ENCODE data around the gene ACSS1. TPM values are rescaled to one million over a fixed set of nuclear protein-coding genes. Genes with fewer than 3 reads are reported as not detected.

Gene ACSS1
- total and polyA plus RNA-seq, 2 donors from 2014 or later: 30.6 to 72.3 TPM

DNA sequence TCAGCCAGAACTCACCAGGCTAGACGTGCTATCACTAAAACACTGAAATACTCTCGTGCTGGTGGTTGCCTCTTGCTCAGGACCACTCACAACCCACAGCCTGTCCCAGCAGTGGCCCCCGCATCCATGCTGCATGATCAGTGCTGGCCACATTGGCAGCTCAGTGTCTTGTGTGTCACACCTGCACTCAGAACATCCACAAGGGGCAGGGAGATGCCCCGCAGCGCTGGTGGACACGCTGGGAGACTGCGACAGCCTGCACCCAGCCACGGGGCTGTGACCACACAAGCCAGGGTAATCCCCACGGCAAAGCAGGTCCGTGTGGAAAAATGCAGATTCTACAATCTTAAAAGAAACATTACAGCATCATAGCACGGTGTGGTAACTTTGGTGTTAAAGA is 41.5 kb downstream of the ACSS1 start:
- no peak overlapping the region for H3K9ac ChIP-seq (ENCODE audit: low read length in 3 of 3)
- no peak overlapping the region for H3K27ac ChIP-seq (ENCODE audit: low read depth in 2 of 2, low read length in 2 of 2)
- H3K4me1 ChIP-seq (ENCODE audit: control insufficient read depth in 2 of 3, insufficient read depth in 2 of 3, low read depth in 1 of 3, low read length in 3 of 3): peaks cover 0 to 6% (median 6%) of the 10 kb centered on the region in 3 donors
- no peak for FAIRE-seq
- peaks cover 0 to 86% (median 39%) of the 10 kb centered on the region in 3 donors for H3K36me3 ChIP-seq (ENCODE audit: control insufficient read depth in 2 of 3, insufficient read depth in 3 of 3, low read length in 3 of 3)
- TF ChIP-seq, protein P1, sequence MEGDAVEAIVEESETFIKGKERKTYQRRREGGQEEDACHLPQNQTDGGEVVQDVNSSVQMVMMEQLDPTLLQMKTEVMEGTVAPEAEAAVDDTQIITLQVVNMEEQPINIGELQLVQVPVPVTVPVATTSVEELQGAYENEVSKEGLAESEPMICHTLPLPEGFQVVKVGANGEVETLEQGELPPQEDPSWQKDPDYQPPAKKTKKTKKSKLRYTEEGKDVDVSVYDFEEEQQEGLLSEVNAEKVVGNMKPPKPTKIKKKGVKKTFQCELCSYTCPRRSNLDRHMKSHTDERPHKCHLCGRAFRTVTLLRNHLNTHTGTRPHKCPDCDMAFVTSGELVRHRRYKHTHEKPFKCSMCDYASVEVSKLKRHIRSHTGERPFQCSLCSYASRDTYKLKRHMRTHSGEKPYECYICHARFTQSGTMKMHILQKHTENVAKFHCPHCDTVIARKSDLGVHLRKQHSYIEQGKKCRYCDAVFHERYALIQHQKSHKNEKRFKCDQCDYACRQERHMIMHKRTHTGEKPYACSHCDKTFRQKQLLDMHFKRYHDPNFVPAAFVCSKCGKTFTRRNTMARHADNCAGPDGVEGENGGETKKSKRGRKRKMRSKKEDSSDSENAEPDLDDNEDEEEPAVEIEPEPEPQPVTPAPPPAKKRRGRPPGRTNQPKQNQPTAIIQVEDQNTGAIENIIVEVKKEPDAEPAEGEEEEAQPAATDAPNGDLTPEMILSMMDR (IDR thresholded peaks at IDR 0.05; ENCODE audit: borderline replicate concordance, extremely low read depth, insufficient read depth): no peak
- no peaks in the 10 kb centered on the region for H3K9me3 ChIP-seq (ENCODE audit: control insufficient read depth in 2 of 3, insufficient read depth in 1 of 3, low read length in 3 of 3)
- peak in 2 of 5 donors; percentile 20 to 41 for DNase-seq
- no peak overlapping the region for H3K4me3 ChIP-seq (ENCODE audit: low read length in 3 of 3)
- intact Hi-C loops (cut with DNase I): no loop called here
- no peaks in the 10 kb centered on the region for H3K27me3 ChIP-seq (ENCODE audit: control insufficient read depth, insufficient read depth, low read length)

DNA sequence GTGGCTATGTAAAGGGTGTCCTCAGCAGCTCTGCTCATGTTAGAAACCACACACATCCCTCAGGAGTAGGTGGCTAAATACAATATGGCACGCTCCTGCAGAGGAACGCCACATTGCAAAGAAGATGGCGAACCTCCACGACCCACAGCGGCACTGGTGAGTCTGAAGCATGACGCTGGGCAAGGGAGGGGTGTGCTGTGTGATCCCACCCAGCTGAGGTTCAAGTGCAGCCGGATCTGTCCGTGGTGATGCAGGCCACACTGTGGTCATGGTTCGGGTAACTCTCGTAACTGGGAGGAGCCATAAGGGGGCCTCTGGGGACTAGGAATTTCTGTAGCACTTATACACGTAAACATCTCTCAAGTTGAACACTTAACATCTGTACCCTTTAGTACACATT is 42.0 kb downstream of the ACSS1 start:
- TF ChIP-seq, protein P1 (IDR thresholded peaks at IDR 0.05; ENCODE audit: borderline replicate concordance, extremely low read depth, insufficient read depth): no peak
- intact Hi-C loops (cut with DNase I): no loop called here
- no peak for FAIRE-seq
- H3K4me1 ChIP-seq (ENCODE audit: control insufficient read depth in 2 of 3, insufficient read depth in 2 of 3, low read depth in 1 of 3, low read length in 3 of 3): peaks cover 0 to 6% (median 3%) of the 10 kb centered on the region in 3 donors
- peak in 4 of 5 donors; percentile 12 to 47 (median 30) for DNase-seq
- H3K9me3 ChIP-seq (ENCODE audit: control insufficient read depth in 2 of 3, insufficient read depth in 1 of 3, low read length in 3 of 3): no peaks in the 10 kb centered on the region
- no peak overlapping the region for H3K4me3 ChIP-seq (ENCODE audit: low read length in 3 of 3)
- no peak overlapping the region for H3K9ac ChIP-seq (ENCODE audit: low read length in 3 of 3)
- H3K27me3 ChIP-seq (ENCODE audit: control insufficient read depth, insufficient read depth, low read length): no peaks in the 10 kb centered on the region
- no peak overlapping the region for H3K27ac ChIP-seq (ENCODE audit: low read depth in 2 of 2, low read length in 2 of 2)
- H3K36me3 ChIP-seq (ENCODE audit: control insufficient read depth in 2 of 3, insufficient read depth in 3 of 3, low read length in 3 of 3): peaks cover 0 to 86% (median 42%) of the 10 kb centered on the region in 3 donors

DNA sequence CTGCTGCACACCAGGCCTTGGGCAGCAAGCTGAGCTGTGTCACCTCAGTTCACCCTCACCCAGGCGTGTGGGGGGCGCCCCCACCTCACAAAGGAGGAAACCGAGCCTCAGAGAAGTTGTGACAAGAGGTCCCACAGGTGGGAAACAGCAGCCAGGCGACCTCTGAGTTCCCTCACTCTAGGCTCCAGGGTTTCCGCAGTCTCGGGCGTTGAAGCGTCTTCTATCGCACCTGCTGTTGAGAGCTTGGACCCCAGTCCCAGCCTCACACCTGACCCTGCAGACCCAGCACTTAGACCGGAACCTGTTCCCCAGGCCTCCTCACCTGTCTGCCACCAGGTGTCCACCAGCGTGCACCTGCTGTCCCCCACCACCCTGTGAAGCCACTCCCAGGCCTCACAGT is 43.1 kb downstream of the ACSS1 start:
- TF ChIP-seq, protein P1 (IDR thresholded peaks at IDR 0.05; ENCODE audit: borderline replicate concordance, extremely low read depth, insufficient read depth): no peak
- Histone ChIP-seq H3K27ac (ENCODE audit: low read depth in 2 of 2, low read length in 2 of 2) (no peak overlapping the region), H3K4me1 (ENCODE audit: control insufficient read depth in 2 of 3, insufficient read depth in 2 of 3, low read depth in 1 of 3, low read length in 3 of 3) (peaks cover 0 to 6% (median 3%) of the 10 kb centered on the region in 3 donors), H3K36me3 (ENCODE audit: control insufficient read depth in 2 of 3, insufficient read depth in 3 of 3, low read length in 3 of 3) (peaks cover 0 to 86% (median 51%) of the 10 kb centered on the region in 3 donors), H3K27me3 (ENCODE audit: control insufficient read depth, insufficient read depth, low read length) (no peaks in the 10 kb centered on the region), H3K9me3 (ENCODE audit: control insufficient read depth in 2 of 3, insufficient read depth in 1 of 3, low read length in 3 of 3) (no peaks in the 10 kb centered on the region), H3K9ac (ENCODE audit: low read length in 3 of 3) (no peak overlapping the region), H3K4me3 (ENCODE audit: low read length in 3 of 3) (no peak overlapping the region)
- peak in 2 of 5 donors; percentile 25 to 42 for DNase-seq
- FAIRE-seq: no peak
- intact Hi-C loops (cut with DNase I): no loop called here

Data from kidney (tissue), 14 donors.